Measurements from ENCODE around the gene GTF2E1.
"Not testable (repeated sequence)": the region's sequence is repeated elsewhere in the genome, so short reads cannot be mapped to it uniquely, and the experiment has no call there.

GTF2E1 gene

DNA sequence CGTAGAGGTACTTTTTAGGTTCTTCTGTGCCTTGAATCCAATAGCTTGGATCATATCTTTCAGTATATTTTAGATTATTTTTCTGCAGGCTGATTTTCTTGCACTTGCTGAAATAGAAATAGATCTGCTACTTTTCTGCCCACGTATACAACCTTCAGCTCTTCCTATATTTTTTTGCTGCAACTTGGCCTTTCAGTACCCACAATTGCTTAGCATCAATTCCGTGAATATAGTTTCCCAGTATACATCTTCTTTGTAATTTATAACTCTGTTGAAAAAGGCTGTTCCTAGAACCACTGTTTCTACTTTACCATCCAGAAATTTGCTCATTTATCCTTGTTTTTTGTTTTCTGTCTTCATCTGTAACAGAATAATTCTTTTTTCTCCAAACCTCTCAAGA, 36.2 kb downstream of the GTF2E1 start:
- TF ChIP-seq, protein P1, sequence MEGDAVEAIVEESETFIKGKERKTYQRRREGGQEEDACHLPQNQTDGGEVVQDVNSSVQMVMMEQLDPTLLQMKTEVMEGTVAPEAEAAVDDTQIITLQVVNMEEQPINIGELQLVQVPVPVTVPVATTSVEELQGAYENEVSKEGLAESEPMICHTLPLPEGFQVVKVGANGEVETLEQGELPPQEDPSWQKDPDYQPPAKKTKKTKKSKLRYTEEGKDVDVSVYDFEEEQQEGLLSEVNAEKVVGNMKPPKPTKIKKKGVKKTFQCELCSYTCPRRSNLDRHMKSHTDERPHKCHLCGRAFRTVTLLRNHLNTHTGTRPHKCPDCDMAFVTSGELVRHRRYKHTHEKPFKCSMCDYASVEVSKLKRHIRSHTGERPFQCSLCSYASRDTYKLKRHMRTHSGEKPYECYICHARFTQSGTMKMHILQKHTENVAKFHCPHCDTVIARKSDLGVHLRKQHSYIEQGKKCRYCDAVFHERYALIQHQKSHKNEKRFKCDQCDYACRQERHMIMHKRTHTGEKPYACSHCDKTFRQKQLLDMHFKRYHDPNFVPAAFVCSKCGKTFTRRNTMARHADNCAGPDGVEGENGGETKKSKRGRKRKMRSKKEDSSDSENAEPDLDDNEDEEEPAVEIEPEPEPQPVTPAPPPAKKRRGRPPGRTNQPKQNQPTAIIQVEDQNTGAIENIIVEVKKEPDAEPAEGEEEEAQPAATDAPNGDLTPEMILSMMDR (IDR thresholded peaks at IDR 0.05; ENCODE audit: low read depth, low read length, missing control alignments), result no peak
- no peak for DNase-seq (ENCODE audit: extremely low read depth, low read depth)

DNA sequence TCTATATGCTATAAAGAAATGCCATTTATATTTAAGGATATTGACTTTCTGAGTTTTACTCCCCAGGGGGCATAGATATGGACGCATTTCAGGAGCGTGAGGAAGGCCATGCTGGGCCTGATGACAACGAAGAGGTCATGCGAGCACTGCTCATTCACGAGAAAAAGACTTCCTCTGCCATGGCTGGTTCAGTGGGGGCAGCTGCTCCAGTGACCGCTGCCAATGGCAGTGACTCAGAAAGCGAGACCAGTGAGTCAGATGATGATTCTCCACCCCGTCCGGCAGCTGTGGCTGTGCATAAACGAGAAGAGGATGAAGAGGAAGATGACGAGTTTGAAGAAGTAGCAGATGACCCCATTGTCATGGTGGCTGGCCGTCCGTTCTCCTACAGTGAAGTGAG, 38.4 kb downstream of the GTF2E1 start:
- DNase-seq (ENCODE audit: extremely low read depth, low read depth), result peak; percentile 31
- TF ChIP-seq, protein P1 (IDR thresholded peaks at IDR 0.05; ENCODE audit: low read depth, low read length, missing control alignments), result no peak
- H3K4me3 ChIP-seq (replicated peaks; ENCODE audit: low read depth, low read length), result no peak overlapping the region

More for the DNA sequence above, 36.2 kb downstream of the GTF2E1 start:
- no peak overlapping the region for H3K4me3 ChIP-seq (replicated peaks; ENCODE audit: low read depth, low read length)

DNA sequence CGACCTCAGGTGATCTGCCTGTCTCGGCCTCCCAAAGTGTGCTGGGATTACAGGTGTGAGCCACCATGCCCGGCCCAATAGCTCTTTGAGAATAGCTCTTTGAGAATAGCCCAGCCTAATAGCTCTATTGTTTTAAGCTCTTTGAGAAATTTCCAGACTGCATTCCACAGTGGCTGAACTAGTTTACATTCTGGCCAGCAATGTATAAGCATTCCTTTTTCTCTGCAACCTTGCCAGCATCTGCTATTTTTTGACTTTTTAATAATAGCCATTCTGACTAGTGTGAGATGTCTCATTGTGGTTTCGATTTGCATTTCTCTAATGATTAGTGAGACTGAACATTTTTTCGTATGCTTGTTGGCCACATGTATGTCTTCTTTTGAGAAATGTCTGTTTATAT, 43.3 kb downstream of the GTF2E1 start:
- not testable (repeated sequence) for H3K4me3 ChIP-seq (replicated peaks; ENCODE audit: low read depth, low read length); DNase-seq (ENCODE audit: extremely low read depth, low read depth)

DNA sequence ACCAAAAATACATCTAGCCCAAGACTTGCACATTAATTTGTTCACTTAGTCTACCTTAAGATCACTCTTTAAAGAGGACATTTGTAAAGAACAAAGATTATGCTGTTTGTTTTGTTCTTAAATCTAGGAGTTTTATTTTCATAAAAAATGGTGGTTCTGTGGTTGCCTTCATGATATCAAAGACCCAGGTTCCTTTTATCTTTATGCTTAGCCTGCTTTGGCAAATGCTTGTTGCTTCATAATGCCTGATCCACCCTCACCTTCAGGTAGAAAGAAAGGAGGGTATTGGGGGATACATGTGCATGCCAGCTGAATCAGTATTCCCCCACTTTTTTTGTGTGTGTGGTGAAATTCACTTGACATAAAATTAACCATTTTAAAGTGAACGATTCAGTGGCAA, 48.5 kb downstream of the GTF2E1 start:
- H3K4me3 ChIP-seq (replicated peaks; ENCODE audit: low read depth, low read length), result no peak overlapping the region
- DNase-seq (ENCODE audit: extremely low read depth, low read depth), result no peak
- TF ChIP-seq, protein P1 (IDR thresholded peaks at IDR 0.05; ENCODE audit: low read depth, low read length, missing control alignments), result no peak

DNA sequence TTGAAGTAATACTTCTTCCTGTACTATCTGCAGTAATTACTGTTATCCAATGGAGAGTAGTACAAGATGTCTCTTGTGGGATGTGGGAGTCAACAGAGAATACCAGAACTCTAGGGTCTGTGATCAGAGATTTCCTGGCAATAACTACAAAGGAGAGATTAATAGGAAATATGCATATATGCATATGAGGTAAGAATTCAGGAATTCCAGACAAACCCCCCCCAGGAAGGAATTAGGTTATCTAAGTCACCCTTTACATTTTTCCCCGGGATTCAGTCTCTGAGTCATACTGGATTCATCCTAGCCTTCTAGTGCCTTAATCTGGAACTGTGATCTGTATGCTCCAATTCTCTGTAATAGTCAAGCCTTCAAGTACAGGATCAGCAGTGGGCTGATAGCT, 49.4 kb downstream of the GTF2E1 start:
- no peak overlapping the region for H3K4me3 ChIP-seq (replicated peaks; ENCODE audit: low read depth, low read length)
- TF ChIP-seq, protein P1 (IDR thresholded peaks at IDR 0.05; ENCODE audit: low read depth, low read length, missing control alignments), result no peak
- DNase-seq (ENCODE audit: extremely low read depth, low read depth), result no peak

DNA sequence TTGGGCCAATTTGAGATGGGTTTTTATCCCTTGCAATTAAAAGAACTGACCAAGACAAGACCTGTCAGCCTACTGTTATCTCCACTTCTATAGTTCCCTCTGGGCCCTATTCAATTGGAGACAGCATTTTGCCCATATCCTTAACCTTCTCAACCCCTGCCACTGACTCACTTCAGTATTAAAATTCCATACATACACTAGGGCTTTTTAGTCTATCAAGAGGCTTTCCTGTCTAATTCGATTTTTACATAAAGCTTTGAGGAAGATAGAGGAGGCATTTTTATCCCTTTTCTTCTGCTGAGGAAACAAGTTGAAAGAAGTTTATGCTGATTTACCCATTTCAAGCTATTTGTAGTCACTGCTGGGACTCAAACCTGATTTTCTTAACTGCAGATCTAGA, 51.1 kb downstream of the GTF2E1 start:
- no peak overlapping the region for H3K4me3 ChIP-seq (replicated peaks; ENCODE audit: low read depth, low read length)
- DNase-seq (ENCODE audit: extremely low read depth, low read depth), result no peak
- TF ChIP-seq, protein P1 (IDR thresholded peaks at IDR 0.05; ENCODE audit: low read depth, low read length, missing control alignments), result no peak

DNA sequence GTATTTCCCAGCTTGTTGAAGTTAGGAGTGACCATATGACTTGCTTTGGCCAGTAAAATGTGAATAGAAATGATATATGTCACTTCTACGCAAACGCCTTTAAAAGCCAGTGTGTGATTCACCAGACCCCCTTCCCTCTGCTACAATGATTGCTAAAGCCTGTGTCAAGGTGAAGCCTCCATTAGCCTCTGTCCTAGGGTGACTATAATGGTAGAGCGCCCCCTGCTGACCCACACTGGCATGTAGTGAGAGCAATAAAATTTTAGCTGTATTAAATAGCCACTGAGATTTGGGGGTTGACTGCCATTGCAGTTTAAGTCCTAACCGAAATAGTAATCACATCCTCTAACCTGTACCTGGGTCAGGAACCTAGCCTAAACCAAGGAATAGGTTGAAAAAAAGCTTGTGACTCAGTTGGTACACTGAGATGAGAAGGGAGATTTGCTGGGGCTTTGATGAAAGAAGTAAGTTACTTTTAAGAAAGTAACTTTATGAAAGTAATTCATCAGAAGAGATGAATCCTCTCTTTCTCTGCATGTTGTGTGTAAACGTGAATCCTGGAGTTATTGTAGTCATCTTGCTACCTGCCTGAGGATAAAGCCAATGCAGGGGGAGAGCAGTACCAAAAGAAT, 52.6 kb downstream of the GTF2E1 start:
- H3K4me3 ChIP-seq (replicated peaks; ENCODE audit: low read depth, low read length), result no peak overlapping the region
- peak; percentile 55 for DNase-seq (ENCODE audit: extremely low read depth, low read depth)
- TF ChIP-seq, protein P1 (IDR thresholded peaks at IDR 0.05; ENCODE audit: low read depth, low read length, missing control alignments), result peak; percentile 85
